PC-3 (cell line): ENCODE measurements around the gene ALCAM. TPM values are rescaled to one million over a fixed set of nuclear protein-coding genes. Genes with fewer than 3 reads are reported as not detected.

Source experiments
- ATAC-seq: fragments of 200-7000 bp; cut with Tn5 transposase; 2 replicates; pipeline ENCODE4 v1.9.1; 2020; ENCODE audit warnings: mild to moderate bottlenecking, moderate library complexity
- BruUV-seq: library from RNA; stranded (reverse); fragments of 400-500 nt; replicated peaks from 2 replicates; lab custom pipeline; 2021; lab: Mats Ljungman, UMichigan
- CTCF ChIA-PET: fragments of 300-600 bp; sonication (Branson Sonifier 250); formaldehyde crosslinking; loops from one replicate; lab custom pipeline; 2022; ENCODE audit warnings: antibody characterized with exemption; lab: Charles Lee
- POLR2A ChIA-PET: fragments of 300-600 bp; sonication (Branson Sonifier 250); formaldehyde crosslinking; loops from one replicate; lab custom pipeline; 2022; ENCODE audit warnings: antibody characterized with exemption; ENCODE audit not compliant: unreplicated experiment; lab: Charles Lee
- DNase-seq: peaks from one replicate; pipeline ENCODE4 v3.0.0-alpha.2; 2015
- H2AFZ ChIP-seq: fragments of 300-600 bp; sonication (generic); 2 replicates; pipeline ENCODE4 v1.6.0; 2016; ENCODE audit warnings: antibody characterized with exemption, low read length
- H3F3A ChIP-seq: fragments of 300-600 bp; sonication (generic); one replicate; pipeline ENCODE4 v1.6.0; 2017; ENCODE audit warnings: antibody characterized with exemption, low read length, control low read depth, mild to moderate bottlenecking; ENCODE audit not compliant: unreplicated experiment
- H3K27ac ChIP-seq: fragments of 300-600 bp; sonication (generic); 2 replicates; pipeline ENCODE4 v1.5.1; 2016; ENCODE audit warnings: mild to moderate bottlenecking, low read length
- H3K27me3 ChIP-seq: fragments of 300-600 bp; sonication (generic); 2 replicates; pipeline ENCODE4 v1.6.1; 2016; ENCODE audit warnings: low read length, mixed read lengths
- H3K36me3 ChIP-seq: fragments of 300-600 bp; sonication (generic); 2 replicates; pipeline ENCODE4 v1.6.1; 2016; ENCODE audit warnings: low read depth, mixed run types, low read length, mixed read lengths
- H3K4me1 ChIP-seq: fragments of 300-600 bp; sonication (generic); 2 replicates; pipeline ENCODE4 v1.5.1; 2016; ENCODE audit warnings: low read length; ENCODE audit not compliant: insufficient read depth
- H3K4me2 ChIP-seq: fragments of 300-600 bp; sonication (generic); 2 replicates; pipeline ENCODE4 v1.6.0; 2016; ENCODE audit warnings: low read length
- H3K4me3 ChIP-seq: fragments of 300-600 bp; sonication (generic); 2 replicates; pipeline ENCODE4 v1.5.1; 2016; ENCODE audit warnings: mild to moderate bottlenecking, low read length, mixed read lengths
- H3K79me2 ChIP-seq: fragments of 300-600 bp; sonication (generic); 2 replicates; pipeline ENCODE4 v1.6.1; 2017; ENCODE audit warnings: low read length, mixed read lengths
- H3K9ac ChIP-seq: fragments of 300-600 bp; sonication (generic); 2 replicates; pipeline ENCODE4 v1.6.0; 2016; ENCODE audit warnings: mild to moderate bottlenecking, low read length
- H3K9me2 ChIP-seq: fragments of 300-600 bp; sonication (generic); replicated peaks from 2 replicates; pipeline ENCODE4 v1.6.1; 2016; ENCODE audit warnings: mixed run types, low read length, mixed read lengths
- H3K9me3 ChIP-seq: fragments of 300-600 bp; sonication (generic); 2 replicates; pipeline ENCODE4 v1.6.1; 2016; ENCODE audit warnings: low read length, mixed read lengths
- H4K20me1 ChIP-seq: fragments of 300-600 bp; sonication (generic); 2 replicates; pipeline ENCODE4 v1.6.1; 2016; ENCODE audit warnings: low read length, mixed read lengths
- EZH2 ChIP-seq: fragments of 300-600 bp; sonication (generic); IDR thresholded peaks from one replicate; pipeline ENCODE4 v1.6.1; 2017; ENCODE audit warnings: antibody characterized with exemption, mild to moderate bottlenecking, low read length; ENCODE audit not compliant: unreplicated experiment
- EZH2phosphoT487 ChIP-seq: fragments of 300-600 bp; sonication (generic); IDR thresholded peaks from 2 replicates; pipeline ENCODE4 v1.6.1; 2018; ENCODE audit warnings: mild to moderate bottlenecking, antibody characterized with exemption, low read length, borderline replicate concordance
- intact Hi-C: fragments of 100-400 bp; cut with micrococcal nuclease; formaldehyde crosslinking; loops from 2 replicates; pipeline ENCODE4 v1.9.0; 2023
- total RNA-seq: library from RNA; depleted of rRNA; stranded (reverse); fragments of >200 nt; gene quantifications from 2 replicates; pipeline ENCODE4 v1.2.3, GENCODE V29; 2014
- TF ChIP-seq, protein P1 (sequence below): fragments of 300-600 bp; sonication (generic); conservative IDR thresholded peaks from 2 replicates; pipeline ENCODE4 v1.5.1; 2017; ENCODE audit warnings: antibody characterized with exemption, low read depth, mild to moderate bottlenecking, low read length

The ALCAM gene
- total RNA-seq, 1 experiment from 2014 or later, result 169 TPM

DNA sequence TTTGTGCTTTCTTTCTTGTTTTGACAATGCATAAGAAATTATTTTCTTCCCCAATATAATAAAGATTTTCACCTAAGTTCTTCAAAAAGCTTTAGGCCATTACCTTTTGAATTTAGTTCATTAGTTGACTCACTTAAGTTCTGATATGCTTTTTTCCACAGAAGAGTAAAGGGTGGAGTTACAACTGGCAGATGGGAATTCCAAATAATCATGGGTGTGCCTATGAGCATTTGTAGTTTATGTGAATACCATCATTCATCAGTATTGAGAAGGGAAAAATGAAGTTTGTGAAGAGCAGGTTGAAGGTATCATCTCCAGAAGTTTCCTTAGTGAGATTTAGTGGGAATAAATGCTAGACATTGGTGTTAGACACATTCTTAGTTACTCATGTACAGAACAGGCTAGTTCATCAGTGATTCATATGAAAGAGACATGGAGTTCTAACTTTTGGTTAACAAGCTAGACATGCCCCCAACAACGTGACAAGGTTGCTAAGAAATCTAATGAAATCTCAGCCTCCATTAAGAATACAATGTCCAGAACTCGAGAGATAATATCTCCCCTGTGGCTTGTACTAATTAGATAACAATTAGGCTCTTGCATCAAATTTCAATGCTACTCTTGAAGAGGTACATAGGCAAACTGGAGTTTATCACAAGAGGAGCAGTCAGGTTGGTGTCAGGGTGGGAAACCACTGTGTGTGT lies 16.9 kb upstream of the ALCAM start:
- H3K9ac ChIP-seq, result no peak overlapping the region
- ChIA-PET CTCF (no interaction called here), POLR2A (no interaction called here)
- H3K9me3 ChIP-seq, result no peaks in the 10 kb centered on the region
- no peaks in the 10 kb centered on the region for H3K9me2 ChIP-seq
- intact Hi-C loops, result no loop called here
- H3K79me2 ChIP-seq, result no peaks in the 10 kb centered on the region
- H3F3A ChIP-seq, result no peaks in the 10 kb centered on the region
- H3K4me3 ChIP-seq, result no peak overlapping the region
- H3K27me3 ChIP-seq, result no peaks in the 10 kb centered on the region
- H3K27ac ChIP-seq, result no peak overlapping the region
- ATAC-seq (no peak), DNase-seq (no peak)
- TF ChIP-seq EZH2 (no peak), EZH2phosphoT487 (no peak)
- TF ChIP-seq, protein P1, sequence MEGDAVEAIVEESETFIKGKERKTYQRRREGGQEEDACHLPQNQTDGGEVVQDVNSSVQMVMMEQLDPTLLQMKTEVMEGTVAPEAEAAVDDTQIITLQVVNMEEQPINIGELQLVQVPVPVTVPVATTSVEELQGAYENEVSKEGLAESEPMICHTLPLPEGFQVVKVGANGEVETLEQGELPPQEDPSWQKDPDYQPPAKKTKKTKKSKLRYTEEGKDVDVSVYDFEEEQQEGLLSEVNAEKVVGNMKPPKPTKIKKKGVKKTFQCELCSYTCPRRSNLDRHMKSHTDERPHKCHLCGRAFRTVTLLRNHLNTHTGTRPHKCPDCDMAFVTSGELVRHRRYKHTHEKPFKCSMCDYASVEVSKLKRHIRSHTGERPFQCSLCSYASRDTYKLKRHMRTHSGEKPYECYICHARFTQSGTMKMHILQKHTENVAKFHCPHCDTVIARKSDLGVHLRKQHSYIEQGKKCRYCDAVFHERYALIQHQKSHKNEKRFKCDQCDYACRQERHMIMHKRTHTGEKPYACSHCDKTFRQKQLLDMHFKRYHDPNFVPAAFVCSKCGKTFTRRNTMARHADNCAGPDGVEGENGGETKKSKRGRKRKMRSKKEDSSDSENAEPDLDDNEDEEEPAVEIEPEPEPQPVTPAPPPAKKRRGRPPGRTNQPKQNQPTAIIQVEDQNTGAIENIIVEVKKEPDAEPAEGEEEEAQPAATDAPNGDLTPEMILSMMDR, result no peak
- no peaks in the 10 kb centered on the region for H4K20me1 ChIP-seq
- BruUV-seq, result no TSS peak
- H2AFZ ChIP-seq, result no peak overlapping the region
- H3K4me1 ChIP-seq, result peaks cover 41% of the 10 kb centered on the region
- no peak overlapping the region for H3K4me2 ChIP-seq
- H3K36me3 ChIP-seq, result no peaks in the 10 kb centered on the region

DNA sequence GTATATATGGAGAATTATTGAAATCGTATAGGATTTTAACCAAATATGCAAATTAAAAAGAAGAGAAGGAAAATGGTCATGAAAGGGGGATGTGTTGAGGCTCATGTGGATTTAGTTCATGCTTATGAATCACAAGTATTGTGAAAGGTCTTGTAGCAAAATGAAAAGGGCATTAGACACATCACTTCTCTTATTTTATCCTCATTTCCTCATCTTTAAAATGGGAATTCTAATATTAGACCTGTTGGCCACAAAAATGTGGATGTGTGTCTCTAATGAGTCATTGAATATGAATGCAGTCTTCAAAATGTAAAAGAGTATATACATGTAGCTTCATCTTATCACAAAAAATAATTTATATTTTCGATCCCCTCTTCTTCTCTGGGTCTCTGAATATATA lies 14.9 kb upstream of the ALCAM start:
- H3K9ac ChIP-seq, result no peak overlapping the region
- no peak overlapping the region for H3K4me3 ChIP-seq
- no peaks in the 10 kb centered on the region for H3K36me3 ChIP-seq
- ChIA-PET CTCF (no interaction called here), POLR2A (interaction anchor here (0.7 kb wide), 1 partner anchor 804 kb away, joined by 6 read pairs; no protein-coding TSS in a partner anchor)
- H3K27me3 ChIP-seq, result no peaks in the 10 kb centered on the region
- no peak overlapping the region for H2AFZ ChIP-seq
- H3K9me3 ChIP-seq, result no peaks in the 10 kb centered on the region
- peak overlapping the region; percentile 27 for H3K27ac ChIP-seq
- peaks cover 56% of the 10 kb centered on the region for H3K4me1 ChIP-seq
- no TSS peak for BruUV-seq
- no peak for TF ChIP-seq EZH2
- no peak for TF ChIP-seq EZH2phosphoT487
- TF ChIP-seq, protein P1, result no peak
- no peaks in the 10 kb centered on the region for H3F3A ChIP-seq
- intact Hi-C loops, result loop anchor here (2.0 kb wide), 1 partner anchor 77 kb away; no protein-coding TSS in a partner anchor
- DNase-seq (peak; percentile 91), ATAC-seq (peak; percentile 32)
- H3K9me2 ChIP-seq, result no peaks in the 10 kb centered on the region
- H3K4me2 ChIP-seq, result peak overlapping the region; percentile 24
- no peaks in the 10 kb centered on the region for H3K79me2 ChIP-seq
- H4K20me1 ChIP-seq, result no peaks in the 10 kb centered on the region

DNA sequence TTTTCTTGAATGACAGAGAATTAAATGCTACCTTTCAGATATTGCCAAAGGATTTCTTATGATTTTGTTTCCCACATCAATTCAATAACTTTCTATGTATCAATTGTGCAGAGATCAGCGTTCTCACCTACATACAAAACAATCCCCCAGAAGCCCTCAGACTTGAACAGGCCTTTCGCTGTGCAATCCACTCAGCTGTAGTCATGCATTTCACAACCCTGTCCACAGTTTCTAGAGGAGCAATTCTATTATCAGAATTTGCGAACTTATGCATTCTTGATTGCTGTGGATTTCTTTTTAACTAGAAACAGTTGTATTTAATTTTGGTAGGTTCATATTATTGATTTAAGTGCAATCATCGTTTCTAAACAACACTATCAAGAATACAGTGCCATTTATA lies 13.7 kb upstream of the ALCAM start:
- ATAC-seq, result no peak
- Histone ChIP-seq H4K20me1 (no peaks in the 10 kb centered on the region), H3K36me3 (no peaks in the 10 kb centered on the region), H3F3A (no peaks in the 10 kb centered on the region), H3K4me3 (no peak overlapping the region), H3K27me3 (no peaks in the 10 kb centered on the region), H3K9me3 (no peaks in the 10 kb centered on the region), H3K9me2 (no peaks in the 10 kb centered on the region), H3K79me2 (no peaks in the 10 kb centered on the region), H3K4me1 (peaks cover 56% of the 10 kb centered on the region), H3K27ac (peak overlapping the region; percentile 77), H3K9ac (peak overlapping the region; percentile 16; the same call in 1 of the 2 replicates), H3K4me2 (peak overlapping the region; percentile 57), H2AFZ (peak overlapping the region; percentile 7; the same call in 1 of the 2 replicates)
- intact Hi-C loops, result loop anchor here (2.0 kb wide), 1 partner anchor 78 kb away; no protein-coding TSS in a partner anchor
- POLR2A ChIA-PET, result no interaction called here
- CTCF ChIA-PET, result no interaction called here
- no peak for TF ChIP-seq EZH2phosphoT487
- TF ChIP-seq EZH2, result no peak
- TF ChIP-seq, protein P1, result no peak
- no TSS peak for BruUV-seq
- DNase-seq, result no peak
